Measurements from ENCODE around the gene SEZ6L2. TPM values are rescaled to one million over a fixed set of nuclear protein-coding genes. Genes with fewer than 3 reads are reported as not detected.
A peak's percentile ranks its signal among the peaks of the same experiment; 100 is the strongest.

The SEZ6L2 gene
- total RNA-seq, 1 donor from 2014 or later: 69.6 TPM

DNA sequence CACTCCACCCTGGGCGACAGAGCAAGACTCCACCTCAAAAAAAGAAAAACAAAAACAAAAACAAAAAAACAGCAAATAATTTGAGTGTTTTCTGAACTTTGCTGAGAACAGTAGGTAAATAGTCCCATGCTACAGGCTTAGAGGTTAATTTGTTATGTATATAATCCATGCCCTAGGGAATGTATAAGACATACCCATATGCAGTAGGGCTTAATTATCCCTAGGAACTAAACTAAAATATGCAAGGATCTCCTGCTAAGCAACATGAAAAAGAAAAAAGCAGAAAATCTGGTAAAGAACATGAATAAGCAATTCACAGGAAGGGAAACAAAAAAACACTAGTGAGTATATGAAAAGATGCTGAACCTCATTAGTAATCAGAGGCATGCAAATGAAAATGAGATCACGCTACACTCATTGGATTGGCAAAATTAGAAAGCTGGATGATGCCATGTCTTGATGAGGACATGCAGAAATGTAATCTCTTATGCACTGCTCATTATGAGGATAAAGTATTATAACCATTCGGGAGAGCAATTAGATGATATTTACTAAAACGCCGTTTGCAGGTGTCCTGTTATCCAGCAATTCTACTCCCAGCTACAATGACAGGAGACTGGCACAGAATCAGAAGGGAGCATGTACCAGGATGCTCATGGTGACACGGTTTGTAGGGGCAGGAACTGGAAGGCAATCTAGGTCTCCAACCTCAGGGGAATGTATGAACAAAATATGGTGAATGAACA is 21.1 kb upstream of the SEZ6L2 start:
- Histone ChIP-seq H4K20me1 (ENCODE audit: insufficient read depth, low read length) (peaks cover 16% of the 10 kb centered on the region), H3K4me1 (ENCODE audit: insufficient read depth, low read length) (peaks cover 10% of the 10 kb centered on the region), H3K27me3 (ENCODE audit: insufficient read depth, low read length) (no peaks in the 10 kb centered on the region), H3K36me3 (ENCODE audit: insufficient read depth, low read length) (peaks cover 13% of the 10 kb centered on the region), H2AFZ (ENCODE audit: low read depth, low read length) (no peak overlapping the region), H3K4me2 (ENCODE audit: low read length) (no peak overlapping the region), H3K4me3 (ENCODE audit: insufficient read depth, low read depth, low read length) (no peak overlapping the region), H3K79me2 (ENCODE audit: insufficient read depth, low read length) (peaks cover 24% of the 10 kb centered on the region), H3K9me3 (ENCODE audit: insufficient read depth, low read depth, low read length) (no peaks in the 10 kb centered on the region), H3K9ac (ENCODE audit: low read length) (no peak overlapping the region), H3K27ac (ENCODE audit: low read depth, low read length) (no peak overlapping the region)
- H3K4me3 Mint-ChIP-seq (ENCODE audit: unreplicated experiment): no peak overlapping the region
- DNase-seq (ENCODE audit: low read depth): no peak
- TF ChIP-seq, protein P1, sequence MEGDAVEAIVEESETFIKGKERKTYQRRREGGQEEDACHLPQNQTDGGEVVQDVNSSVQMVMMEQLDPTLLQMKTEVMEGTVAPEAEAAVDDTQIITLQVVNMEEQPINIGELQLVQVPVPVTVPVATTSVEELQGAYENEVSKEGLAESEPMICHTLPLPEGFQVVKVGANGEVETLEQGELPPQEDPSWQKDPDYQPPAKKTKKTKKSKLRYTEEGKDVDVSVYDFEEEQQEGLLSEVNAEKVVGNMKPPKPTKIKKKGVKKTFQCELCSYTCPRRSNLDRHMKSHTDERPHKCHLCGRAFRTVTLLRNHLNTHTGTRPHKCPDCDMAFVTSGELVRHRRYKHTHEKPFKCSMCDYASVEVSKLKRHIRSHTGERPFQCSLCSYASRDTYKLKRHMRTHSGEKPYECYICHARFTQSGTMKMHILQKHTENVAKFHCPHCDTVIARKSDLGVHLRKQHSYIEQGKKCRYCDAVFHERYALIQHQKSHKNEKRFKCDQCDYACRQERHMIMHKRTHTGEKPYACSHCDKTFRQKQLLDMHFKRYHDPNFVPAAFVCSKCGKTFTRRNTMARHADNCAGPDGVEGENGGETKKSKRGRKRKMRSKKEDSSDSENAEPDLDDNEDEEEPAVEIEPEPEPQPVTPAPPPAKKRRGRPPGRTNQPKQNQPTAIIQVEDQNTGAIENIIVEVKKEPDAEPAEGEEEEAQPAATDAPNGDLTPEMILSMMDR (IDR thresholded peaks at IDR 0.05; ENCODE audit: insufficient read depth, low read depth, low read length): no peak
- no peak for TF ChIP-seq EZH2 (IDR thresholded peaks at IDR 0.05; ENCODE audit: insufficient read depth, low read length)
- no peak for FAIRE-seq
- H3K36me3 Mint-ChIP-seq (ENCODE audit: low read depth, unreplicated experiment): peaks cover 12% of the 10 kb centered on the region
- H3K9me3 Mint-ChIP-seq (ENCODE audit: unreplicated experiment): no peaks in the 10 kb centered on the region
- H3K4me1 Mint-ChIP-seq (ENCODE audit: low read depth, unreplicated experiment): peaks cover 4% of the 10 kb centered on the region
- H3K27ac Mint-ChIP-seq (ENCODE audit: unreplicated experiment): no peak overlapping the region
- H3K27me3 Mint-ChIP-seq (ENCODE audit: low read depth, unreplicated experiment): no peaks in the 10 kb centered on the region

DNA sequence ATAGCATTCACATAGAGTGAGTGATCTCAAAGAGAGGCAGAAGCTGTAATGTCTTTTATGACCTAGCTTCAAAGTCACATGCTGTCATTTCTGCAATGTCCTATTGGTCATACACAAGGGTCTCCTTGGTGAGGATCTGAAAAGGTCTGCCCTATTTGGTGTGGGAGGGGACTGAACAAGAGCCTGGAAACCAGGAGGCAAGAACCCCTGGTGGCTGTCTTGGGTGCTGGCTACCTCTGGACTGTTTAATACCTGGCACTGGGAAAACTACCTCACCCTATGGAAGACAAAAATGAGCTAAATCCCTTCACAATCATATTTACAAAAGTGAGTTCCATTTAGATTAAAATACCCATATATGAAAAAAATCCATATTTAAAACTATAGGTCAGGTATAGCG is 17.6 kb upstream of the SEZ6L2 start:
- H3K9me3 Mint-ChIP-seq (ENCODE audit: unreplicated experiment): no peaks in the 10 kb centered on the region
- no peak for FAIRE-seq
- TF ChIP-seq EZH2 (IDR thresholded peaks at IDR 0.05; ENCODE audit: insufficient read depth, low read length): no peak
- TF ChIP-seq, protein P1 (IDR thresholded peaks at IDR 0.05; ENCODE audit: insufficient read depth, low read depth, low read length): no peak
- no peak overlapping the region for H2AFZ ChIP-seq (ENCODE audit: low read depth, low read length)
- no peak overlapping the region for H3K4me3 Mint-ChIP-seq (ENCODE audit: unreplicated experiment)
- peaks cover 5% of the 10 kb centered on the region for H4K20me1 ChIP-seq (ENCODE audit: insufficient read depth, low read length)
- H3K9ac ChIP-seq (ENCODE audit: low read length): no peak overlapping the region
- H3K9me3 ChIP-seq (ENCODE audit: insufficient read depth, low read depth, low read length): no peaks in the 10 kb centered on the region
- DNase-seq (ENCODE audit: low read depth): no peak
- H3K36me3 ChIP-seq (ENCODE audit: insufficient read depth, low read length): peaks cover 13% of the 10 kb centered on the region
- H3K27ac Mint-ChIP-seq (ENCODE audit: unreplicated experiment): no peak overlapping the region
- H3K27ac ChIP-seq (ENCODE audit: low read depth, low read length): no peak overlapping the region
- H3K27me3 Mint-ChIP-seq (ENCODE audit: low read depth, unreplicated experiment): no peaks in the 10 kb centered on the region
- H3K4me3 ChIP-seq (ENCODE audit: insufficient read depth, low read depth, low read length): no peak overlapping the region
- H3K79me2 ChIP-seq (ENCODE audit: insufficient read depth, low read length): no peaks in the 10 kb centered on the region
- H3K4me1 ChIP-seq (ENCODE audit: insufficient read depth, low read length): peaks cover 5% of the 10 kb centered on the region
- H3K4me2 ChIP-seq (ENCODE audit: low read length): no peak overlapping the region
- no peaks in the 10 kb centered on the region for H3K27me3 ChIP-seq (ENCODE audit: insufficient read depth, low read length)
- no peaks in the 10 kb centered on the region for H3K4me1 Mint-ChIP-seq (ENCODE audit: low read depth, unreplicated experiment)
- H3K36me3 Mint-ChIP-seq (ENCODE audit: low read depth, unreplicated experiment): peaks cover 23% of the 10 kb centered on the region

DNA sequence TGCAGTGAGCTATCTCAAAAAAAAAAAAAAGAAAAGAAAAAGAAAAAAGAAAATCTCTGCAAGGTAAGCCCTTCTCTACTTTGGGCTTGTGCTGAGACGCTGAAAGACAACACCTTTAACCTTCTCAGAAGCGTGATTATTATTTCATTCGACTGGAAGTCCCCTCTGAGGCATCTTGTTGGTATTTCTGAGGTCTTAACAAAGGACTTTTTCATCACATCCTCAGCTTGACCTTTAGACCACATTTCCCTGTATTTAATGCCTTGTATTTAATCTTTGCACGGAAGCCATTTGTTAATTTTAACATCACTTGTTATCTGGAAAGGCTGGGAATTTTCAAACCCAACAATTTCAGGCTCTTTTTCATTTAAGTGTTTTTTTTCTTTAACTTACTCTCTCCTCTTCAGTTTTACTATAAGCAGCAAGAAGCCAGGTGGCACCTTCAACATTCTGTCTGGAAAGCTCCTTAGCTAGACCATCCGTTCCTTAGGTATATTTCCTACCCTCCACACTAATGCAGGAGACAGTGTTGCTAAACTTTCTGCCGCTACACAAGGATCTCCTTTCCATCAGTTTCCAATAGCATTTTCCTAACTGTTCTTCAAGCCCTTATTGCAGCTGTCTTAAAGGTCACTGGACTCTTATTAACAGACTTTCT is 16.4 kb upstream of the SEZ6L2 start:
- no peaks in the 10 kb centered on the region for H3K27me3 ChIP-seq (ENCODE audit: insufficient read depth, low read length)
- Mint-ChIP-seq H3K4me1 (ENCODE audit: low read depth, unreplicated experiment) (no peaks in the 10 kb centered on the region), H3K36me3 (ENCODE audit: low read depth, unreplicated experiment) (peaks cover 20% of the 10 kb centered on the region), H3K4me3 (ENCODE audit: unreplicated experiment) (no peak overlapping the region), H3K9me3 (ENCODE audit: unreplicated experiment) (no peaks in the 10 kb centered on the region), H3K27ac (ENCODE audit: unreplicated experiment) (no peak overlapping the region), H3K27me3 (ENCODE audit: low read depth, unreplicated experiment) (no peaks in the 10 kb centered on the region)
- peak; percentile 76 for DNase-seq (ENCODE audit: low read depth)
- H3K4me2 ChIP-seq (ENCODE audit: low read length): peak overlapping the region; percentile 21
- no peaks in the 10 kb centered on the region for H3K79me2 ChIP-seq (ENCODE audit: insufficient read depth, low read length)
- peak overlapping the region; percentile 21 for H3K27ac ChIP-seq (ENCODE audit: low read depth, low read length)
- no peak for FAIRE-seq
- peaks cover 7% of the 10 kb centered on the region for H3K36me3 ChIP-seq (ENCODE audit: insufficient read depth, low read length)
- H3K4me1 ChIP-seq (ENCODE audit: insufficient read depth, low read length): peaks cover 5% of the 10 kb centered on the region
- no peaks in the 10 kb centered on the region for H4K20me1 ChIP-seq (ENCODE audit: insufficient read depth, low read length)
- TF ChIP-seq, protein P1 (IDR thresholded peaks at IDR 0.05; ENCODE audit: insufficient read depth, low read depth, low read length): no peak
- no peak for TF ChIP-seq EZH2 (IDR thresholded peaks at IDR 0.05; ENCODE audit: insufficient read depth, low read length)
- H3K4me3 ChIP-seq (ENCODE audit: insufficient read depth, low read depth, low read length): no peak overlapping the region
- peak overlapping the region; percentile 6 for H3K9ac ChIP-seq (ENCODE audit: low read length)
- H2AFZ ChIP-seq (ENCODE audit: low read depth, low read length): no peak overlapping the region
- no peaks in the 10 kb centered on the region for H3K9me3 ChIP-seq (ENCODE audit: insufficient read depth, low read depth, low read length)
